Measurements from ENCODE around the gene CORO2B.

GRCh38 chr15:68658641-68659358, 80.0 kb downstream of the CORO2B start:
- TF ChIP-seq ZNF70 (CRISPR knock-in tag; IDR thresholded peaks at IDR 0.05) (no peak), PATZ1 (CRISPR knock-in tag; IDR thresholded peaks at IDR 0.05; ENCODE audit: borderline replicate concordance) (no peak), CSRNP3 (CRISPR knock-in tag; IDR thresholded peaks at IDR 0.05) (no peak), RARB (CRISPR knock-in tag; IDR thresholded peaks at IDR 0.05) (no peak), TSHZ2 (CRISPR knock-in tag; IDR thresholded peaks at IDR 0.05) (no peak), ZFP30 (CRISPR knock-in tag; IDR thresholded peaks at IDR 0.05) (no peak), CREB5 (CRISPR knock-in tag; IDR thresholded peaks at IDR 0.05; ENCODE audit: low read depth) (no peak), ZNF565 (CRISPR knock-in tag; conservative IDR thresholded peaks at IDR 0.05; ENCODE audit: low read depth) (no peak)

Measured in SK-N-SH treated with all-trans-retinoic acid at 6 μM for 48 hours (cell line).